GM19351 (cell line): ENCODE results near the gene MGAT1.

Source experiments
- ATAC-seq: cut with Tn5 transposase; IDR thresholded peaks from one replicate; pipeline ENCODE4 v1.9.1; 2021; ENCODE audit warnings: mild to moderate bottlenecking, moderate library complexity; ENCODE audit not compliant: unreplicated experiment

The MGAT1 gene

GRCh38 chr5:180824630-180825476 is 22.2 kb upstream of the MGAT1 start:
- no peak for ATAC-seq

DNA sequence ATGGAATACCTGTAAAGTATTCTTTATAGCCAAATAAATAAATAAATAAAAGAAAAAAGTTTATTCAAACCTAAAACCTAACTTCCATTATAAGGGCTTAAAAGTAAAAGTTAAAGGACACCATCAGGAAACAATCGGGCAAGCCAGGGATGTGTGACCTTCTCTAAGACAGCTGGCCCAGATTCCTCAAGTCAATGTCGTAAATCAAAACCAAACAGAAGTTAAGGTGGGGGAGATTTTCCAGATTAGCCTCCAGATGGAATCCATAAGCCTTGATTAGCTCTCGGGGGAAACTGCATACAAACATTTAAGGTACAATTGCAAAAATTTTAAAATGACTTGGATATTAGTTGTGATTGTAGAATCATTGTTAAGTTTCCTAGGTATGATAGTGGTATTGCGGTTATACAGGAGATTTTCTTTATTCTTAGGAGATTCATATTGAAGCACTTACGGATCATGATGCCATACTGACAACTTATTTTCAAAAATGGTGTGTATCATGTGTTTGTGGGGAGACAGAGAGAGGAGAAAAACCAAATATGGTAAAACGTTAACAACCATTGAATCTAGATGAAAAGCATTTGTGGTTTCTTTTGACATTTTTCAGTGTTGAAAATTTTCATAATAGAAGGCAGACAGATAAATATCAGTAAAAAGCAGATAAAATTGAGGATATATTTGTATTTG is 21.5 kb upstream of the MGAT1 start:
- ATAC-seq = no peak

GRCh38 chr5:180823346-180823745 is 20.7 kb upstream of the MGAT1 start:
- no peak for ATAC-seq

DNA sequence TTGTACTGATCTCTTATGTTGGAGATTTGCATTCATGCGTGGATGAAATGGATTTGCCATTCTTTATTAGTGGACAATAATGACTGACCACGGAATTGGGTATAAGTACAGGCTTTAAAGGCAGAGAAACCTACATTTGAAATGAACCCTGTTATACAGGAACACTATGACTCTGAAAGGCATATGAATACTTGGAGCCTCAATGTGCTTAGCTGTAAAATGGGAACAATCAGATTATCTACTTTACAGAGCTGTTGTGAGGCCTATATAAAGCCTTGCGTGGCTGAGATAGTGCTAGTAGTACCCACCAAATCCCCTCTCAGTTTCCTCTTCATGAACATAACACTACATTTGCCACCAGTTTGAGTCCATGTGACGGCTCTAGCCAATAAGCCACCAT is 18.9 kb upstream of the MGAT1 start:
- ATAC-seq = no peak

DNA sequence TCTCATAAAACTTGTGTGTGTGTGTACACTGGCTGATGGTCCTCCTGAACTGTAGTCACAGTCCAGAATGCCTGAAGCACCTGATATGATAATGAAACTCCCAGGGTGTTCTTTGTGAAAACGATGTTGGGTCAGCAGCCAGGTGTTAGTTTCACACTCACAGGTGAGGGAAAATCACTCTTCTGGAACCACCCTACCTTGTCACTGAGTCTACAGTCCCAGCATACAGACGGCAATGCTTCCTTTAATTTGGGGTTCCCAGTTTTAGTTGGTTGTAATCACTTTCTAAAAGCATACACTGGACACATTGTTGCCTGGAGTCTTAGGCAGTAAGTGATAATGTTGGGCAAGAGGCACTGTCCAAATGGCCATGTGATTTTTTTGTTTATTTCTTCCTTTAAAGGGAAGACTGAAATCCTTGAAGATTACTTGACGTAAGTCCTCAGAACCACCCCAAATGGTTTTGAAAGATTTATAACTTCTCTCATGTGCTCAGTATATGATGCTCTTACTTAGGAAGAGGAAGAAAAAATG is 18.2 kb upstream of the MGAT1 start:
- ATAC-seq = peak; percentile 89

GRCh38 chr5:180818677-180819341 is 16.2 kb upstream of the MGAT1 start:
- ATAC-seq = no peak

- ATAC-seq = no peak
These were observed 15.5 kb upstream of the MGAT1 start for GRCh38 chr5:180817893-180818674.

DNA sequence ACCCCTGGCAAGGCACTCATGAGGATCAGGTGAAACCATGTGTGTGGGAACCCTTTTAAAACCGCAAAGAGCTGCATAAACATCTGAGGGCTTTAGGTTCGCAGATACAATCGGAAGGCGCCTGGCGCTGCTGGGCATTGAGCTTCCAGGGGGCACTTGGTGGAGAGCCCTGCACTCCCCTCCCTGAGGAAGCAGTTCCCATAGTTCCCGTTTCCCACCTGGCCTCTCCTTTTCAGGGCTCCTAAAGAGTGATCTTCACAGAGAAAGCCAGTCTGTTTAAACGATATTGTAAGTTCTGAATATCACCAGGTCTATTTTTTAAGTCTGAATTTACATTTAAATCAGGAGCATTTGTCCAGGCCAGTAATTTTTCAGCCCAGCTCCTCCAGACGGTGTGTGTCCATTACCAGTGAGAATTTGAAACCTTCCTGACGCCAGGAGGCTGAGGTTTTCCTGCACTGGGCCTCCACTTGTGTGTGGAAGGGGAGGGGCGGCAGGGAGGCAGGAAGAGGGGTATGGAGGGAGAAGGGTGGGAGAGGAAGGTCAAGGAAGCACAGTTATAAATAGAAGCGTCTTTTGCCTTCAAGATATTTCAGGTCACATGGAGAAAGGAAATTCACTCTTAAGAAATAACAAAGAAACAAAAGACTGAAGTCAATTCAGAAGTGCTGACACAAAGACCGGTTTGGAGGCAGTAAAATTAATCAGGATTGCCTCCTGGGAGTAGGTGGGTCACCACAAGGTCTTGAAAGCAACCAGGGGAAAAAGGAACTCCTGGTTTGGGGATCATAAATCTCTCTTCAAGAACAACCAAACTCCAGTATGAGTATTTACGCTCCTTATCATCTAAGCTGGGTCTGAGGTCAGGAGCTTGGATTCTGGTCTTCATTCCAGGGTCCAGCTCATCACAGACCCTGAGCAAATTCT is 14.3 kb upstream of the MGAT1 start:
- no peak for ATAC-seq

- ATAC-seq = no peak
These were observed 12.8 kb upstream of the MGAT1 start for GRCh38 chr5:180815293-180815917.

- ATAC-seq = no peak
These were observed 10.8 kb upstream of the MGAT1 start for GRCh38 chr5:180813420-180813819.

- ATAC-seq = no peak
These were observed 9.1 kb upstream of the MGAT1 start for GRCh38 chr5:180811623-180812124.

- ATAC-seq = no peak
These were observed 8.5 kb upstream of the MGAT1 start for GRCh38 chr5:180810959-180811622.

DNA sequence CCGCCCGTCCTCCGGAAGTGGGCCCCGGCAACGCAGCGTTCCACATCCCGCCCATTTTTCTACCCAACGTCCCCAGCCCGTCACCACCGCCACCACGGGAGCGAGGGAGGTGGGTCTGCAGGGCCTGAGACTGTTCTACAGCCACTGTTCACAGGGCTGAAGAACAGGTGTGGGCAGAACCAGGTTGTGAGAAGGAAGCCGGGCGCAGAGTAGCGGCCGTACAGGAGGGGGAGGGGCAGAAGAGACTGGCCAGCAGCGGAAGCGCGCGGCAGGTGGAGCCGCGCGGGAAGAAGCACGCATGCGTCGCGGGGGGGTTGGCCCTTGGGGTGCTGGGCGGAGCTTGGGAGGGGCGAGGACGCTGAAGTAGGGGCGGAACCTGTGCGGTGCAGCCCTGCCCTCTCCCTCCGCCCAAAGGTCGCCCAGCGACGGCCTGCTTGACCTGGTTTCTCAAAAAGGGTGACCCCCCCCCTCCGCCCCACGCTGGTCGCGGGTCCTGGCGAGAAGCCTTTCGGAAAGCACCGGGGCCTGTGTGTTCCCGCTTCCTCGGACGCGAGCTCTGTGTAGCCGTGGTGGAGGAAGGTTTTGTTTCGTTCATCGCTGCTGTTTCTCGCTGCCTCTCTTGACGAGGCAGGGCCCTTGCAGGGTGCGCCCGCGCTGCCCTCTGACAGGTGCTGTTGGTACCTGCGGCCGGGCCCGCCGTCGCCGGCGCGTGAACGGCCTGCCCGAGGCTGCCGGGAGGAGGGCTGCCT is 7.8 kb upstream of the MGAT1 start:
- ATAC-seq = peak; percentile 57

- peak; percentile 53 for ATAC-seq
These were observed 7.0 kb upstream of the MGAT1 start for GRCh38 chr5:180809403-180810209.

DNA sequence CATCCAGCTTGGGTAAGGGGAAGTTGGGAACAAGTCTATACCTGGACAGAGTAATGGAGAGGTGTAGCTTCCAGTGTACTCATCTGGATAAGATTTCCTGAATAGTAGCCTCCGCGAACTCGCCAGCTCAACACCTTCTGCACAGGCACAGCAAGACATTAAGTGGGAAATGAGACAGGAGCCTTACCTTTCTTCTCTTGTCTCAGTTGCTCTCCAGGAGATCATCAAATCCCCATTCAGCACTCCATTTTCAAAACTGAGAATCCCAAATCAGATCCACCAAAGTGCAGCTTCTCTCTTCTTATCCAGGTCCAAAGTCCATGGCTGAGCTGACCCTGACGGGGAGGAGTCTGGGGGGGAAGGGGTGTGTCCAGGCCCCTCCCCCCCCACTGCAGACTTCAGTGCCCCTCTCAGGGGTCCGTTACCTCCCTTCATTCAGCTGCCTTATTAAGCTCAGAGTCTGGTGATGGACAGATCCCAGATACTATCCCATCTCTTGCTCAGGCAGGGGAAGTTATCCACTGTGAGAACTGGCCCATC is 5.9 kb upstream of the MGAT1 start:
- ATAC-seq = no peak

- no peak for ATAC-seq
These were observed 5.2 kb upstream of the MGAT1 start for GRCh38 chr5:180807654-180808414.
